T-helper 2 cell treated with Interferon-gamma antibody and Interleukin-4, amounts not matched to agents 5 μg/mL and 100 μg/mL, for 36 hours (primary cell): ENCODE measurements around the gene KCNK16.

Source experiments
- DNase-seq: peaks from one replicate; pipeline ENCODE4 v3.0.0; 2021; ENCODE audit warnings: low spot score
- H3K27ac Mint-ChIP-seq: one replicate; pipeline ENCODE4 v1.8.0; 2021; ENCODE audit warnings: mild to moderate bottlenecking, mixed read lengths
- H3K27me3 Mint-ChIP-seq: one replicate; pipeline ENCODE4 v1.8.0; 2021; ENCODE audit warnings: low read depth, mixed read lengths
- H3K36me3 Mint-ChIP-seq: one replicate; pipeline ENCODE4 v1.8.0; 2021; ENCODE audit warnings: low read depth, mixed read lengths
- H3K4me1 Mint-ChIP-seq: one replicate; pipeline ENCODE4 v1.8.0; 2021; ENCODE audit warnings: low read depth, mixed read lengths
- H3K4me3 Mint-ChIP-seq: one replicate; pipeline ENCODE4 v1.8.0; 2022; ENCODE audit warnings: mild to moderate bottlenecking, moderate library complexity, mixed read lengths
- H3K9me3 Mint-ChIP-seq: one replicate; pipeline ENCODE4 v1.8.0; 2021; ENCODE audit warnings: mixed read lengths

KCNK16 gene

GRCh38 chr6:39333644-39334438 lies 11.3 kb upstream of the KCNK16 start:
- peaks cover 21% of the 10 kb centered on the region for H3K4me1 Mint-ChIP-seq
- no peak overlapping the region for H3K4me3 Mint-ChIP-seq
- peaks cover 40% of the 10 kb centered on the region for H3K27me3 Mint-ChIP-seq
- no peak overlapping the region for H3K27ac Mint-ChIP-seq
- no peaks in the 10 kb centered on the region for H3K36me3 Mint-ChIP-seq
- no peak for DNase-seq
- no peaks in the 10 kb centered on the region for H3K9me3 Mint-ChIP-seq

GRCh38 chr6:39330476-39330875 lies 8.0 kb upstream of the KCNK16 start:
- no peak for DNase-seq
- Mint-ChIP-seq H3K9me3 (no peaks in the 10 kb centered on the region), H3K27ac (no peak overlapping the region), H3K27me3 (peaks cover 31% of the 10 kb centered on the region), H3K4me3 (no peak overlapping the region), H3K4me1 (peaks cover 3% of the 10 kb centered on the region), H3K36me3 (no peaks in the 10 kb centered on the region)

GRCh38 chr6:39330057-39330456 lies 7.6 kb upstream of the KCNK16 start:
- no peak for DNase-seq
- Mint-ChIP-seq H3K27ac (no peak overlapping the region), H3K36me3 (no peaks in the 10 kb centered on the region), H3K27me3 (peaks cover 34% of the 10 kb centered on the region), H3K4me3 (no peak overlapping the region), H3K9me3 (no peaks in the 10 kb centered on the region), H3K4me1 (peaks cover 2% of the 10 kb centered on the region)

- no peaks in the 10 kb centered on the region for H3K9me3 Mint-ChIP-seq
- H3K36me3 Mint-ChIP-seq: no peaks in the 10 kb centered on the region
- no peak overlapping the region for H3K4me3 Mint-ChIP-seq
- no peak for DNase-seq
- H3K27me3 Mint-ChIP-seq: peaks cover 30% of the 10 kb centered on the region
- H3K27ac Mint-ChIP-seq: no peak overlapping the region
- no peaks in the 10 kb centered on the region for H3K4me1 Mint-ChIP-seq
These were observed 5.6 kb upstream of the KCNK16 start for GRCh38 chr6:39328066-39328465.

- no peaks in the 10 kb centered on the region for H3K36me3 Mint-ChIP-seq
- peaks cover 27% of the 10 kb centered on the region for H3K27me3 Mint-ChIP-seq
- no peak for DNase-seq
- no peaks in the 10 kb centered on the region for H3K4me1 Mint-ChIP-seq
- no peaks in the 10 kb centered on the region for H3K9me3 Mint-ChIP-seq
- H3K27ac Mint-ChIP-seq: no peak overlapping the region
- H3K4me3 Mint-ChIP-seq: no peak overlapping the region
These were observed 5.0 kb upstream of the KCNK16 start for GRCh38 chr6:39327507-39327906.

GRCh38 chr6:39321761-39322160 lies 741 bp downstream of the KCNK16 start:
- Mint-ChIP-seq H3K27me3 (peaks cover 27% of the 10 kb centered on the region), H3K27ac (no peak overlapping the region)

GRCh38 chr6:39320363-39320984 lies 2.0 kb downstream of the KCNK16 start:
- H3K9me3 Mint-ChIP-seq: no peaks in the 10 kb centered on the region
- peaks cover 35% of the 10 kb centered on the region for H3K27me3 Mint-ChIP-seq
- H3K4me3 Mint-ChIP-seq: no peak overlapping the region
- no peak overlapping the region for H3K27ac Mint-ChIP-seq
- no peaks in the 10 kb centered on the region for H3K4me1 Mint-ChIP-seq
- H3K36me3 Mint-ChIP-seq: no peaks in the 10 kb centered on the region
- no peak for DNase-seq

More at GRCh38 chr6:39321761-39322160, 741 bp downstream of the KCNK16 start:
- DNase-seq: no peak
- H3K4me1 Mint-ChIP-seq: no peaks in the 10 kb centered on the region
- no peaks in the 10 kb centered on the region for H3K9me3 Mint-ChIP-seq
- H3K4me3 Mint-ChIP-seq: no peak overlapping the region
- H3K36me3 Mint-ChIP-seq: no peaks in the 10 kb centered on the region

- Mint-ChIP-seq H3K27me3 (peaks cover 40% of the 10 kb centered on the region), H3K9me3 (no peaks in the 10 kb centered on the region), H3K36me3 (no peaks in the 10 kb centered on the region), H3K27ac (no peak overlapping the region), H3K4me1 (no peaks in the 10 kb centered on the region), H3K4me3 (no peak overlapping the region)
- DNase-seq: no peak
These were observed 2.7 kb downstream of the KCNK16 start for GRCh38 chr6:39319621-39320362.

GRCh38 chr6:39317256-39317655 lies 5.2 kb downstream of the KCNK16 start:
- Mint-ChIP-seq H3K27ac (no peak overlapping the region), H3K36me3 (no peaks in the 10 kb centered on the region), H3K27me3 (peaks cover 51% of the 10 kb centered on the region), H3K4me1 (no peaks in the 10 kb centered on the region), H3K9me3 (no peaks in the 10 kb centered on the region), H3K4me3 (no peak overlapping the region)
- no peak for DNase-seq

GRCh38 chr6:39314273-39314795 lies 8.2 kb downstream of the KCNK16 start, which contains the start of gene KCNK17:
Gene KCNK17 (minus strand): TSS chr6:39314419. CDS start chr6:39314320, 99 bp downstream.
- Mint-ChIP-seq H3K27ac (no peak within 1 kb of the TSS), H3K4me1 (peaks cover 2% of the 10 kb centered on the region), H3K9me3 (no peaks in the 10 kb centered on the region), H3K36me3 (no peaks in the 10 kb centered on the region), H3K27me3 (peaks cover 58% of the 10 kb centered on the region), H3K4me3 (peak within 1 kb of the TSS; percentile 20)
- no peak for DNase-seq

GRCh38 chr6:39313526-39314272 lies 8.8 kb downstream of the KCNK16 start:
- H3K4me3 Mint-ChIP-seq: peak overlapping the region; percentile 20
- no peaks in the 10 kb centered on the region for H3K36me3 Mint-ChIP-seq
- peaks cover 53% of the 10 kb centered on the region for H3K27me3 Mint-ChIP-seq
- no peaks in the 10 kb centered on the region for H3K9me3 Mint-ChIP-seq
- H3K27ac Mint-ChIP-seq: no peak overlapping the region
- peaks cover 2% of the 10 kb centered on the region for H3K4me1 Mint-ChIP-seq
- DNase-seq: no peak

- Mint-ChIP-seq H3K9me3 (no peaks in the 10 kb centered on the region), H3K27ac (no peak overlapping the region)
These were observed 9.5 kb downstream of the KCNK16 start for GRCh38 chr6:39312912-39313525.

GRCh38 chr6:39310542-39310941 lies 12.0 kb downstream of the KCNK16 start:
- Mint-ChIP-seq H3K9me3 (no peaks in the 10 kb centered on the region), H3K27ac (no peak overlapping the region), H3K4me1 (peaks cover 2% of the 10 kb centered on the region), H3K36me3 (no peaks in the 10 kb centered on the region), H3K4me3 (no peak overlapping the region), H3K27me3 (peaks cover 39% of the 10 kb centered on the region)
- no peak for DNase-seq

More at GRCh38 chr6:39312912-39313525, 9.5 kb downstream of the KCNK16 start:
- no peaks in the 10 kb centered on the region for H3K36me3 Mint-ChIP-seq
- H3K27me3 Mint-ChIP-seq: peaks cover 49% of the 10 kb centered on the region
- DNase-seq: no peak
- H3K4me1 Mint-ChIP-seq: peaks cover 2% of the 10 kb centered on the region
- no peak overlapping the region for H3K4me3 Mint-ChIP-seq
